BLaER1 (cell line): ENCODE results near the gene LBH.

Experiments used
- H3K27ac ChIP-seq: shearing (Covaris generic); formaldehyde crosslinking; 2 replicates; pipeline ENCODE4 v1.8.1; 2022
- H3K27me3 ChIP-seq: shearing (Covaris generic); formaldehyde crosslinking; 2 replicates; pipeline ENCODE4 v1.8.1; 2022
- H3K36me3 ChIP-seq: shearing (Covaris generic); formaldehyde crosslinking; 2 replicates; pipeline ENCODE4 v1.8.1; 2022
- H3K4me1 ChIP-seq: shearing (Covaris generic); formaldehyde crosslinking; 2 replicates; pipeline ENCODE4 v1.8.1; 2022
- H3K4me2 ChIP-seq: shearing (Covaris generic); formaldehyde crosslinking; 2 replicates; pipeline ENCODE4 v1.8.1; 2022
- H3K4me3 ChIP-seq: shearing (Covaris generic); formaldehyde crosslinking; 2 replicates; pipeline ENCODE4 v1.8.1; 2022
- H3K9ac ChIP-seq: shearing (Covaris generic); formaldehyde crosslinking; 2 replicates; pipeline ENCODE4 v1.8.1; 2022
- H3K9me3 ChIP-seq: shearing (Covaris generic); formaldehyde crosslinking; 2 replicates; pipeline ENCODE4 v1.8.1; 2022
- H4K20me1 ChIP-seq: shearing (Covaris generic); formaldehyde crosslinking; 2 replicates; pipeline ENCODE4 v1.8.1; 2022
- Cebpa-rat ChIP-seq: shearing (Covaris generic); IDR thresholded peaks from 2 replicates; pipeline ENCODE4 v1.8.1; 2022

LBH gene

GRCh38 chr2:30300122-30300455 is 68.8 kb downstream of the LBH start:
- H3K9me3 ChIP-seq = no peaks in the 10 kb centered on the region
- no peak overlapping the region for H3K4me3 ChIP-seq
- peaks cover 27% of the 10 kb centered on the region for H3K4me1 ChIP-seq
- H3K9ac ChIP-seq = no peak overlapping the region
- H3K27me3 ChIP-seq = no peaks in the 10 kb centered on the region
- H3K4me2 ChIP-seq = 0 out of 2 replicates have a peak overlapping the region, but pooled peaks have one; percentile 89
- no peak overlapping the region; the same call in 1 of the 2 replicates for H3K27ac ChIP-seq
- H4K20me1 ChIP-seq = no peaks in the 10 kb centered on the region
- TF ChIP-seq Cebpa-rat = no peak
- no peaks in the 10 kb centered on the region for H3K36me3 ChIP-seq

GRCh38 chr2:30300456-30301221 is 69.3 kb downstream of the LBH start:
- H3K27me3 ChIP-seq = no peaks in the 10 kb centered on the region
- peak overlapping the region; percentile 74 for H3K27ac ChIP-seq
- peaks cover 27% of the 10 kb centered on the region for H3K4me1 ChIP-seq
- no peak for TF ChIP-seq Cebpa-rat
- no peak overlapping the region for H3K4me3 ChIP-seq
- peak overlapping the region; percentile 89 for H3K4me2 ChIP-seq
- H3K9ac ChIP-seq = peak overlapping the region; percentile 54; the same call in 1 of the 2 replicates
- no peaks in the 10 kb centered on the region for H3K9me3 ChIP-seq
- H3K36me3 ChIP-seq = no peaks in the 10 kb centered on the region
- no peaks in the 10 kb centered on the region for H4K20me1 ChIP-seq

- H3K9ac ChIP-seq = peak overlapping the region; percentile 54; the same call in 1 of the 2 replicates
- TF ChIP-seq Cebpa-rat = no peak
- no peaks in the 10 kb centered on the region for H3K36me3 ChIP-seq
- H3K4me1 ChIP-seq = peaks cover 27% of the 10 kb centered on the region
- H3K27me3 ChIP-seq = no peaks in the 10 kb centered on the region
- H3K9me3 ChIP-seq = no peaks in the 10 kb centered on the region
- peak overlapping the region; percentile 74 for H3K27ac ChIP-seq
- peak overlapping the region; percentile 89 for H3K4me2 ChIP-seq
- H3K4me3 ChIP-seq = 0 out of 2 replicates have a peak overlapping the region, but pooled peaks have one; percentile 39
- no peaks in the 10 kb centered on the region for H4K20me1 ChIP-seq
These were observed 70.2 kb downstream of the LBH start for GRCh38 chr2:30301551-30301950.

- Histone ChIP-seq H3K36me3 (no peaks in the 10 kb centered on the region), H3K4me1 (peaks cover 27% of the 10 kb centered on the region), H3K4me3 (no peak overlapping the region), H3K9me3 (no peaks in the 10 kb centered on the region), H3K9ac (no peak overlapping the region; the same call in 1 of the 2 replicates), H3K27me3 (no peaks in the 10 kb centered on the region), H4K20me1 (no peaks in the 10 kb centered on the region), H3K4me2 (peak overlapping the region; percentile 89), H3K27ac (peak overlapping the region; percentile 74)
- no peak for TF ChIP-seq Cebpa-rat
These were observed 71.2 kb downstream of the LBH start for GRCh38 chr2:30302566-30302965.

GRCh38 chr2:30303095-30303494 is 71.8 kb downstream of the LBH start:
- Histone ChIP-seq H3K36me3 (no peaks in the 10 kb centered on the region), H3K9ac (no peak overlapping the region), H3K27me3 (no peaks in the 10 kb centered on the region), H3K9me3 (no peaks in the 10 kb centered on the region), H3K4me2 (peak overlapping the region; percentile 89), H3K4me1 (peaks cover 27% of the 10 kb centered on the region), H3K27ac (no peak overlapping the region), H4K20me1 (no peaks in the 10 kb centered on the region), H3K4me3 (no peak overlapping the region)
- TF ChIP-seq Cebpa-rat = no peak

- no peak overlapping the region for H3K9ac ChIP-seq
- no peaks in the 10 kb centered on the region for H3K9me3 ChIP-seq
- no peaks in the 10 kb centered on the region for H3K27me3 ChIP-seq
- H3K27ac ChIP-seq = no peak overlapping the region
- no peak overlapping the region for H3K4me3 ChIP-seq
- no peak for TF ChIP-seq Cebpa-rat
- H4K20me1 ChIP-seq = no peaks in the 10 kb centered on the region
- no peaks in the 10 kb centered on the region for H3K36me3 ChIP-seq
- H3K4me2 ChIP-seq = no peak overlapping the region
- peaks cover 28% of the 10 kb centered on the region for H3K4me1 ChIP-seq
These were observed 73.9 kb downstream of the LBH start for GRCh38 chr2:30305235-30305634.

- Histone ChIP-seq H3K9ac (no peak overlapping the region), H3K27ac (no peak overlapping the region), H3K27me3 (no peaks in the 10 kb centered on the region), H3K4me3 (no peak overlapping the region), H3K4me1 (peaks cover 31% of the 10 kb centered on the region), H3K4me2 (no peak overlapping the region), H3K9me3 (no peaks in the 10 kb centered on the region), H4K20me1 (no peaks in the 10 kb centered on the region), H3K36me3 (no peaks in the 10 kb centered on the region)
- no peak for TF ChIP-seq Cebpa-rat
These were observed 75.2 kb downstream of the LBH start for GRCh38 chr2:30306522-30306921.

- H3K9me3 ChIP-seq = no peaks in the 10 kb centered on the region
- no peaks in the 10 kb centered on the region for H3K36me3 ChIP-seq
- H3K4me2 ChIP-seq = no peak overlapping the region
- H3K4me3 ChIP-seq = no peak overlapping the region
- H4K20me1 ChIP-seq = no peaks in the 10 kb centered on the region
- no peak for TF ChIP-seq Cebpa-rat
- H3K27me3 ChIP-seq = no peaks in the 10 kb centered on the region
- H3K9ac ChIP-seq = no peak overlapping the region
- peaks cover 13% of the 10 kb centered on the region for H3K4me1 ChIP-seq
- no peak overlapping the region for H3K27ac ChIP-seq
These were observed 76.9 kb downstream of the LBH start for GRCh38 chr2:30308280-30308679.
